HG03520 (cell line): Measurements from ENCODE around the gene FPR1.
"Not testable (repeated sequence)": the region's sequence is repeated elsewhere in the genome, so short reads cannot be mapped to it uniquely, and the experiment has no call there.

ENCODE experiments used
- ATAC-seq: cut with Tn5 transposase; IDR thresholded peaks from one replicate; pipeline ENCODE4 v1.9.1; 2021; ENCODE audit warnings: mild to moderate bottlenecking, moderate library complexity; ENCODE audit not compliant: unreplicated experiment

The FPR1 gene

DNA sequence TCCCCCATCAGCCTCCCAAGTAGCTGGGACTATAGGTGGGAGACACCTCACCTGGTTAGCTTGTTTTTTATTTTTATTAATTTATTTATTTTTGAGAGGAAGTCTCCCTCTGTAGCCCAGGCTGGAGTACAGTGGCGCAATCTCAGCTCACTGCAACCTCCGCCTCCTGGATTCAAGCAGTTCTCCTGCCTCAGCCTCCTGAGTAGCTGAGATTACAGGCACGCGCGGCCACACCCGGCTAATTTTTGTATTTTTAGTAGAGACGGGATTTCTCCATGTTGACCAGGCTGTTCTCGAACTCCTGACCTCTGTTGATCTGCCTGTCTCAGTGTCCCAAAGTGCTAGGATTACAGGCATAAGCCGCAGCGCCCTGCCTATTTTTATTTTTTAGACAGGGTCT lies 13.2 kb downstream of the FPR1 start:
- not testable (repeated sequence) for ATAC-seq

GRCh38 chr19:51737924-51738323 lies 13.8 kb downstream of the FPR1 start:
- ATAC-seq = no peak

DNA sequence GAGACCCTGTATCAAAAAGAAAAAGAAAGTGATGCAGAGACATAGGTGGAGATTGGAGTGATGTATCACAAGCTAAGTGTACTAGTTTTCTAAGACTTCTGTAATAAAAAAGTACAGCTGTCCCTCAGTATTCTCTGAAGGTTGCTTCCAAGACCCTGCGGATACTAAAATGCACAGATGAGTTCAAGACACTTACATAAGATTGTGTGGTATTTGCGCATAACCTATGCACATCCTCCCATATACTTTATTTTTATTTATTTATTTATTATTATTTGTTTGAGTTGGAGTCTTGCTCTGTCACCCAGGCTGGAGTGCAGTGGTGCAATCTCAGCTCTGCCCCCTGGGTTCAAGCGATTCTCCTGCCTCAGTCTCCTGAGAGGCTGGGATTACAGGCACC lies 14.3 kb downstream of the FPR1 start:
- no peak for ATAC-seq

DNA sequence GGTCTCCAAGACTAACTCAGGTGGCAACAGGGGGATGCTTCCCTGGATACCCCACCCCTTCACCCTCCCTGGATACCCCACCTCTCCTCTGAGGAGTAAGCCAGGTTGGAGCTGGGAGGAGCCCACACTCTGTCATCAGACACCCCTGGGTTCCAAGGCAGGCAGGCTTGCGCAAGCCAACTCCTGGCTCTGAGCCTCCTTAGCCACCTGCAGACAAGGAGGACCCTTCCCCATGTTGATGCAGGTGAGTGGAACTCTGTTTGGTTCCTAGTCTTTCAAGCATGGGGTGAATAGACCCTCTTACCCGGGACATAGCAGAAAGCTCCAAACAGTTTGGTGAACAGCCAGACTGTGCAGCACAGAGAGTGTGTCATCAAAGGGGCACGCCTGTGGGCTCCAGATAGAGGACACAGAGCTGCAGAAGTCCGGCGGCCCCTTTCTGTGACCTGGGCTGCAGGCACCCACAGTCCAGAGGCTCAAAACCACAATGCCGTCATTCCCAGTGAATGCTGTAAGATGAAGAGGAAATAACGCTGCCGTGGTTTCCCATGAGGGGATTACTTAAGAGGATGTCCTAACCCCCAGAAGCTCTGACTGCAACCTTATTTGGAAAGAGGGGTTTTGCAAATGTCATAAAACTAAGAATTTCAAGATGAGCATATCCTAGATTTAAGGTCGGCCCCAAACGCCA lies 15.8 kb downstream of the FPR1 start:
- ATAC-seq = no peak

- ATAC-seq = no peak
Measured at GRCh38 chr19:51733742-51734522, 17.7 kb downstream of the FPR1 start.

GRCh38 chr19:51729781-51730180 lies 21.9 kb downstream of the FPR1 start:
- no peak for ATAC-seq

GRCh38 chr19:51727349-51727880 lies 24.3 kb downstream of the FPR1 start:
- no peak for ATAC-seq

GRCh38 chr19:51726049-51726448 lies 25.6 kb downstream of the FPR1 start:
- no peak for ATAC-seq

DNA sequence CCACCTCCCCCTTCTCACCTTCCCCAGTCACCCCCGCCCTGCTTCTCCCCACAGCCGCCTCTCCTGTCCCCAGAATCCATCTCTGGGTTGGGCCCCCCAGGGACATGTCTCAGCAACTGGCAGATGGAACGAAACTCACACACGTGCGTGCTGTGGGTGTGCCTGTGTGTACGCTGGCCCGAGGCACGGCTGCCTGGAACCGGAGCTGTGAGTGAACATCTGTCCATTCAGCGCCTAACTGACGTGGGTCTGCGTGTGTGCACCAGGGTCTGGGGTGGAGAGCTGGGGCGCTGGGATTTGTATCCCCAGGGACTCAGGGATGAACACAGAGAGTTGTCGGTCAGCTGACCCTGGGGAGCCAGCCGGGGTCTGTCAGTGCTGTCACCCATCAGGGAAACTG lies 27.1 kb downstream of the FPR1 start:
- ATAC-seq = no peak

- no peak for ATAC-seq
Measured at GRCh38 chr19:51722492-51722891, 29.2 kb downstream of the FPR1 start.

GRCh38 chr19:51721905-51722304 lies 29.8 kb downstream of the FPR1 start:
- ATAC-seq = no peak

GRCh38 chr19:51719251-51719988 lies 32.3 kb downstream of the FPR1 start:
- no peak for ATAC-seq

- no peak for ATAC-seq
Measured at GRCh38 chr19:51716925-51717324, 34.8 kb downstream of the FPR1 start.

DNA sequence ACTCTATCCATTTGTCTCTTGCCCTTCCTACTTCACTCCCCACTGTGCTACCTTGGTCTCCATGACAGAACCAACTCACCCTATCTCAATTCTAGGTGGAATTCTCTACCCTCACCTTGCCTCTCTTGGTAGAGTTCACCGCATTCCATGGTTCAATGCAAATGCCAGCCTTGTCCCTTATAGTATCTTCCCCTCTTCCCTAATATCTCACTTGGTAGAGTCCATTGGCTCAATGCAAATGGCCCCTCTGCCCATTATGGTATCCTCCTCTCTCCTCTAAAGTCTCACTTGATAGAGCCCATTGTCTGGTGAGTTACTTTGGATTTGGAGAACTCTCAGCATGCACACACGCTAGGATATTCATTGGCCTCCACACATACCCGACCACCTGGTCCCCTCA lies 35.8 kb downstream of the FPR1 start:
- no peak for ATAC-seq

DNA sequence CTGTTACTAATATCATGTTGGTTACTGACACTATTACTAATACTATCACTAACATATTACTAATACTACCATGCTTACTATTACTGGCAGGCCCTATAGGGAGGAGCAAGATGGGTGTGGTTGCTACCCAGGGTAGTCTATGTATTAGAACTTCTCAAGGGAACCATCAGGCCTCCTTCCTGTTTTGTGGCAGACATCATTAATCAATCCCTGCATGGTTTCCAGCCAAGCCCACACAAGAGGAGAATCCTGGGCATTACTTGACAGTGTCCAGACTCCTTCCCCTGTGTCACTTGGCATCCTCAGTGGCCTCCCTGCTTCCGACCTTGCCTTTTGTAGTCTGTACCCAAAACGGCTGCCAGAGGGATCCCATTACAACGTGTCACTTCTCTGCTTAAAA lies 36.8 kb downstream of the FPR1 start:
- no peak for ATAC-seq

GRCh38 chr19:51713319-51714285 lies 38.1 kb downstream of the FPR1 start:
- no peak for ATAC-seq

GRCh38 chr19:51712461-51713081 lies 39.1 kb downstream of the FPR1 start:
- no peak for ATAC-seq

- no peak for ATAC-seq
Measured at GRCh38 chr19:51711702-51712101, 40.0 kb downstream of the FPR1 start.

DNA sequence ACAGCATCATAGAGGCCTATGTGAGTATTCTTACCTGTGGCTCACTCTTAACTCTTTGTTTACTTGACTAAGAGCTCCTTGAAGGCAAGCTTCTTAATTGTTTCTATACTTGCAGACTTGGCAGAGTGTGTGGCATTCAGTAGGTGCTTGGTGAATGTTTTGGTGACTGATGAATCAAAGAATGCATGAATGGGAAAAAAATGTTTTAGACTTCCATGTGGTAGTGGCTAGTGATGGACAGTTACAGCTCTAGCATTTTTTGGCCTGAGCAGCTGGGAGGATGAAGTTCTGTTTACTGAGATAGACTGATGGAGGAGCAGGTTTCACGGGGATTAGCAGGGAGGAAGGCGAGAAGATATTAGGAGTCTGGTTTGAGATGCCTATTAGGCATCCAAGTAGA lies 41.5 kb downstream of the FPR1 start:
- ATAC-seq = no peak

GRCh38 chr19:51709575-51709974 lies 42.1 kb downstream of the FPR1 start:
- ATAC-seq = no peak
